HG03439 (cell line): Measurements from ENCODE around the gene ESX1.
"Not testable (repeated sequence)": the region's sequence is repeated elsewhere in the genome, so short reads cannot be mapped to it uniquely, and the experiment has no call there.

Source experiments
- ATAC-seq: cut with Tn5 transposase; IDR thresholded peaks from one replicate; pipeline ENCODE4 v1.9.1; 2021; ENCODE audit warnings: mild to moderate bottlenecking, moderate library complexity; ENCODE audit not compliant: unreplicated experiment

ESX1 gene

GRCh38 chrX:104254442-104255115 is at the start of gene ESX1:
Gene ESX1 (minus strand): TSS chrX:104254933. CDS start chrX:104254849, 84 bp downstream.
- no peak for ATAC-seq

- ATAC-seq = no peak
These were observed 40.9 kb upstream of the ESX1 start for GRCh38 chrX:104295636-104296035.

GRCh38 chrX:104288961-104289360 is 34.2 kb upstream of the ESX1 start:
- no peak for ATAC-seq

GRCh38 chrX:104288269-104288668 is 33.5 kb upstream of the ESX1 start:
- ATAC-seq = no peak

- no peak for ATAC-seq
These were observed 30.5 kb upstream of the ESX1 start for GRCh38 chrX:104285201-104285600.

- ATAC-seq = no peak
These were observed 29.8 kb upstream of the ESX1 start for GRCh38 chrX:104284507-104284906.

GRCh38 chrX:104282166-104282725 is 27.5 kb upstream of the ESX1 start:
- no peak for ATAC-seq

GRCh38 chrX:104281564-104281963 is 26.8 kb upstream of the ESX1 start:
- no peak for ATAC-seq

- ATAC-seq = no peak
These were observed 25.9 kb upstream of the ESX1 start for GRCh38 chrX:104280609-104281008.

GRCh38 chrX:104270916-104271512 is 16.3 kb upstream of the ESX1 start:
- ATAC-seq = no peak

GRCh38 chrX:104270212-104270611 is 15.5 kb upstream of the ESX1 start:
- no peak for ATAC-seq

GRCh38 chrX:104255465-104255864 is 732 bp upstream of the ESX1 start:
- ATAC-seq = no peak

- ATAC-seq = no peak
These were observed 929 bp downstream of the ESX1 start for GRCh38 chrX:104253567-104254441.

GRCh38 chrX:104250470-104250869 is 4.3 kb downstream of the ESX1 start:
- no peak for ATAC-seq

GRCh38 chrX:104230060-104230459 is 24.7 kb downstream of the ESX1 start:
- ATAC-seq = not testable (repeated sequence)

- ATAC-seq = no peak
These were observed 43.5 kb downstream of the ESX1 start for GRCh38 chrX:104211187-104211586.

- no peak for ATAC-seq
These were observed 49.2 kb downstream of the ESX1 start for GRCh38 chrX:104205548-104205947.
